GM12892 (cell line): ENCODE measurements around the gene NR4A1.

Experiments used
- DNase-seq: peaks from one replicate; pipeline ENCODE4 v3.0.0; 2011; ENCODE audit not compliant: insufficient read length
- FAIRE-seq: peaks from 2 replicates; lab custom pipeline; 2011; peaks lifted over from hg19 to GRCh38; lab: Jason Lieb, UNC
- POLR2A ChIP-seq: IDR thresholded peaks from 2 replicates; pipeline ENCODE4 v1.6.1; 2011; ENCODE audit warnings: low read depth, low read length, control low read depth
- POLR2AphosphoS5 ChIP-seq: IDR thresholded peaks from 2 replicates; pipeline ENCODE4 v1.6.1; 2011; ENCODE audit warnings: low read depth, low read length, control low read depth
- TAF1 ChIP-seq: IDR thresholded peaks from 2 replicates; pipeline ENCODE4 v1.6.1; 2011; ENCODE audit warnings: low read depth, mild to moderate bottlenecking, control low read depth, low read length, borderline replicate concordance

NR4A1 gene

DNA sequence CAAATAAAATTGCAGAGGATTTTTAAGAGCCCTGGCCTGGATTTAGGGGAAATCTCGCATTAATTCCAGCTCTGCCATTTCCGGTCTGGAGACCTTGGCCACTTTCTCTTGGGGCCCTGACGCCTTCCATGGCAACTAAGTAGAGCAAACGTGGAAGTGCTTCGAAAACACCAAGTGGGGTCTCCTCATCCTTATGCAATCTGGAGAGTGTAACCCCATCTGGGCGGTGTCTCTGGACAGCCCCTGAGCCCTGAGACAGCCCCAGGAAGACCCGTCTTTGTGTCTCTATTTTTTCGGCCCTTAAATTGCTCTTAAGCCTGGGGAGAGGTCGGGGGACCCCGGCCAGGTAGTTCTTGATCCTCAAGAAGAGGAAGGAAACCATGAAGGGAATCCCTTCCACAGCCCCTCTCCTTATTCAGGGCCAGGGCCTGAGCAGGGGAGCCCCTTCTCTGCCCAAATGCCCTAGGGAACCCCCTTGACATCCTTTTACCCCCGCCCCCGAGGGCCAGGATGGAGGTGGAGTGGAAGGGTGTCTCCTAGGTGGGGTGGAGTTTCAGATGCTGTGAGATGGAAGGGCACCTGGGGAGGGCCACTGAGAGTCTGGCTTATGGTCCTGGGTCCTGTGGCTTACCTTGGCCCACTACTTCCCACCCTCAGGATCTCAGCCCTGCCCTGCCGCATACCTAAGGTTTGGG is 17.6 kb upstream of the NR4A1 start:
- FAIRE-seq = no peak
- no peak for DNase-seq
- TF ChIP-seq TAF1 (no peak), POLR2AphosphoS5 (no peak), POLR2A (no peak)

DNA sequence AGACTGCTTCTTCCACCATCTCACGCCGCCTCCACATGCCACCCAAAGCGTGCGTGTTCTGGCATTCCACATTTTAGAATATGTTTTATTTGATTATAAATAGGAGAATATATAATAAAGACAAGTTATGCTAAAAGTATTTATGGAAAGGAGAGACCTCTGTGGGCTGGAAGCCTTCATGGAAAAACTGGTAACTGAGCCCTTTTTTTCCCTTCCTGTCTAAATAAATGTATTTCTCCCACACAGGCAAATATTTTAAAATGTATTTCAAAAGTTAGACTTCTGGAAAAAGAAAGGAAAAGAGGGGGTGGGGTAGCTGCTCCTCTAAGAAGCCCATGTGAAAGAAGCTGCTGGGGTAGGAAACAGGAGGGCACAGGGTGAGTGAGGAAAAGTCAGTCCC is 16.1 kb upstream of the NR4A1 start:
- no peak for DNase-seq
- FAIRE-seq = no peak
- no peak for TF ChIP-seq TAF1
- TF ChIP-seq POLR2A = no peak
- TF ChIP-seq POLR2AphosphoS5 = no peak

DNA sequence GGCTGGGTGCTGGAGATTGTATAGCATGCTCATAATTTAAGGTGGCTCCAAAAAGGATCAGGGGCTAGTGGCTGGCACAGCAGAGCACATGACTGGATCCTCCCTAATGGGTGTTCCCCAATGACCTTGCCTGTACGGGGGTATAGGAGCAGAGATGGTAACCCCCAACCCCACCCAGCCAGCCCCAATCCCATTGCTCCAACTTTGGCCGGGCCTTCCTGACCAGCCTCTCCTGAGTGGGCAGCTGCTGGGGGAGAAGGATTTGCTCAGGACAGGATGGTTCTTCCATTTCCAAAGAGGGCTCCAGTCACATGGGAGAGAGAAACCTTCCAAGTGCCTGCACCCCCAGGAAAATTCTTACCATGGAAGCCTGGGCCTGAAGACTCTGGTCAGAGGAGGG is 15.3 kb upstream of the NR4A1 start:
- FAIRE-seq = no peak
- no peak for DNase-seq
- no peak for TF ChIP-seq POLR2A
- TF ChIP-seq POLR2AphosphoS5 = no peak
- no peak for TF ChIP-seq TAF1

DNA sequence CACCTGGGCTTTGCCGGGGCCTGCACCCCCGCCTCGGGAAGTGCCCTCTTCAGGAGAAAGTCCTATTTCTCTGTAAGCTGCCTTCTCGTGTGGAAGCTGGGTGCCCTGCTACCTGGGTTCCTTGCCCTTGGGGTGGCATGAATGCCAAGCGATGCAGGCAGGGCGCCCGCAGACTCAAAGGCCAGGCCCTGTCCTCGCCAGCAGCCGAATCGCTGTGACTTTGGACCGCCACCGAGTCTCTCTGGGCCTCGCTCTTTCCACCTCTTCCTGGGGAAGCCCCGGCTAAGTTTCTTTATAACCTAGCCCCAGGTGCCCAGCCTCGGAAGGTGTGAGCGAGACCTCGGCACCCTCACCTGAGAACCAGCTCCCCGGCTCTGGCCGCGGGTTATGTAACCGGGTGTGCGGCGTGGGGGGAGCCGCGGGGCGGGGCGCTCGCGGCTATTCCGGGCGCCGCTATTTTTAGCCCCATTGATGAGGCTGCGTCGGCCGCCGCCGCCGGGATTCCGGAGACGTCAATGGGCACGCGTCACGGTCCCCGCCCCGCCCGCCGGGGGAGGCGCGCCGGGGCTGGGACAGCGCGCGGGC is 14.6 kb upstream of the NR4A1 start:
- FAIRE-seq = peak; percentile 58
- DNase-seq = peak; percentile 54
- TF ChIP-seq POLR2AphosphoS5 (no peak), TAF1 (no peak), POLR2A (no peak)

DNA sequence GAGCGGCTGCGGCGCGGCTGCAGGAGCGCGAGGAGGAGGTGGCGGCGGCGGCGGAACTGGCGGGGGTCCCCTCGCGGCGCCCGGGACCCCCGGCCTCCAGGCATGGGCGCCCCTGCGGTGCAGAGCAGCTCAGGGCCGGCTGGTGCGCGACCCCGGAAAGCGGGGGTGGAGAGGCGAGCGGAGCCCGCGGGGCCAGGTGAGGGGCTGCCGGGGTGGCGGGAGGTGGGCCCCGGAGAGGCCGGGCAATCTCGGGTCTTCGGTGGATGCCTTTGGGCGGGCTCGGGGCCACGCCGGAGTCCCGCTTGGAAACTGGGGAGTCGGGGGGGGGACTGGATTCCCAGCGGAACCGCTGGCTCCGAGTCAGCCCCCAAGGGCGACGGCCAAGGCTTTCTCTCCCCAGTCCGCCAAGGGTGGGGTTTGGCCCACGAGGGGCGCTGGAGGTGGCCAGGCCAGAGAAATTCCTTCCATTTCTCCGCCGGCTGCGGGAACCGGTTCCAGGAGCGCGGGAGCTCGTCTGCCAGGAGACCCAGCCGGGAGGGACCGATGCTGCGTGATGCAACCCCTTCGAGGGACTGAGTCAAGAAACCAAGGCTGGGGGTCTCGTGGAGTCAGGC is 13.9 kb upstream of the NR4A1 start:
- FAIRE-seq = no peak
- no peak for DNase-seq
- no peak for TF ChIP-seq POLR2AphosphoS5

DNA sequence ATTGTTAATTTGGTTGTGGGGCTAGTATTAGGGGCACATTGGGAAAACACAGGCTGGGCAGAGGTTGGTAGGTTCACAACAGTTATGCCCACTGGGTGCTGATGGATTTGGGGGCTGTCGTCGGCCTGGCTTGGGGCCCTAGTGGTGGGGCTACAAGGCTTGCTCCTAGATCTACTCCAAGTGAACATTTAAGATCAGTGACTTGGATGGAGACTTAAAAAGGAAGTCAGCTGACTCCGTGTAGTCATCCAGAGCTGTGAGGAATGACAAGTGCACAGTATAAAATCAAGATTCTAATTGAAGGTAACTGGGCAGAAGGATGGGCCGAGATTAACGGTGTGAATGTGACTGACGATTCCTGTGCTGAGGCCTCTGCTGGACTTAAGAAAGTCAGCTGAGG is 12.8 kb upstream of the NR4A1 start:
- no peak for TF ChIP-seq TAF1
- no peak for TF ChIP-seq POLR2A
- no peak for TF ChIP-seq POLR2AphosphoS5
- DNase-seq (no peak), FAIRE-seq (no peak)

DNA sequence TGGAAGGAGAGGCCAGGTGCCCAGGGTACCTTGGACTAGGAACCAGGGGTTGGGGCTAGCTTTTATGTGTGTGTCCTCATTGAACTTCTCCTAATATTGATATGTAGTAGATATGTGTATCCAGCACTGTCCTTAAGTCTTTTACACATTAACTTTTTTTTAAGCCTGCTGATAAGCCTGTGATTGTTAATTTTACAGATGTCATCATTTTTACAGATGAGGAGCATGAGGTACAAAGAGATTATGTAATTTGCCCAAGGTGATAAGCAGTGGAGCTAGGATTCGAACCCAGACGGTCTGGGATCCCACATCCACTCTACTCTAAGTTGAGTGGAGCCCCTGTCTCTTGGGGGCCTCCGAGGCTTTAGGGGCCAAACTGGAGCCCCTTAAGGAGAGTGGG is 10.2 kb upstream of the NR4A1 start:
- no peak for DNase-seq
- TF ChIP-seq POLR2A = no peak
- no peak for TF ChIP-seq TAF1
- no peak for TF ChIP-seq POLR2AphosphoS5
- FAIRE-seq = no peak

DNA sequence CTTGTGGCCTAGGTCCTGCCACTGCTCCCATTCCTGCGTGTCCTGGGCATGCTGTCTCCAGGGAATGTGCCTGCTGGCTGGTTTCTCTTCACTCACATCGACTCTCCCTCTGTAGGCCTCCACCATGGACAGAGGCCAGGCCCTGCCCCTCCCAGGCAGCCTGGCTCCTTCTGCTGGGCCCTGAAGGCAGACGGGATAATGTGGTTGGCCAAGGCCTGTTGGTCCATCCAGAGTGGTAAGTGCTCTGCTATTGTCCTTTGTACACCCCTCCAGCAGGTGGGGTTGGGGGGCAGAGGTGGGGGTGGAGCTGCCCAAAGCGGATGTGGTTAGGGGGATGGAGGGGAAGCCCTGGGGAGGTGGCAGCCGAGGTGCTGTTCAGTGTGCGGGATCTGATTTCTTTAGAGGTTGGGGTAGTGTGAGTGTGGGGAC is 9.5 kb upstream of the NR4A1 start:
- TF ChIP-seq TAF1 = no peak
- TF ChIP-seq POLR2AphosphoS5 = no peak
- TF ChIP-seq POLR2A = no peak
- no peak for DNase-seq
- FAIRE-seq = no peak

DNA sequence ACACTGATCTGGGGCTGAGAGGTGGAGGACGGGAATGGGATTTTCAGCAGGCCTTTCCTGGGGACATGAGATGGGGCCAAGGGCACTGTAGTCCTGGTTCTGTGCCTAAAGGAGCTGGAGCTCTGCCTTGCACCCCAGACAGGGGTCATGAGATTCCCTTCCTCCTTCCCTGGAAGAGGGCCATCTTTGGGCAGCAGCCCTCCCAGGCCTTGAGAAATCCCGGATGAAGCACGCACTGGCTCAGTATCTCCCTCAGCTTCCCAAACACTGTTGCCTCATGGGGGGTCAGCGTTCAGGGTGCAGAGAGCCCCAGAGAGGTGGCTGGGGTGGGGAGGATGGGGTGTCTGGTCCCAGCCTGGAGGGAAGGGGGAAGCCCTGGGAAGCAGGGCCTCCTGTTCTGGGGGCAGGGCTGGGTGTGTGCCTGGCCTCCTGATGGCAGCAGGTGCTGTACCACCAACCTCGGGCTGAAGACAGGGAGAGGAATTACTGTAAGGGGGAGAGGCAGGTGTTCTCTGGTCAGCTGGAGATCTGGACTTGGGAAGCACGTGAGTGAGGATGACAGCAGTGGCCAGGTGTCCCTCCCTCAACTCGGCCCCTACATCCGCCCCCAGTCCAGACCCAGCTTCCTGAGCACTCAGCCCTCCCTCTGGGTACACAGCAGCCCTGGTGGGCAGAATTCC is 8.4 kb upstream of the NR4A1 start:
- DNase-seq = no peak
- FAIRE-seq = no peak
- TF ChIP-seq POLR2AphosphoS5 = no peak
- no peak for TF ChIP-seq TAF1
- no peak for TF ChIP-seq POLR2A

DNA sequence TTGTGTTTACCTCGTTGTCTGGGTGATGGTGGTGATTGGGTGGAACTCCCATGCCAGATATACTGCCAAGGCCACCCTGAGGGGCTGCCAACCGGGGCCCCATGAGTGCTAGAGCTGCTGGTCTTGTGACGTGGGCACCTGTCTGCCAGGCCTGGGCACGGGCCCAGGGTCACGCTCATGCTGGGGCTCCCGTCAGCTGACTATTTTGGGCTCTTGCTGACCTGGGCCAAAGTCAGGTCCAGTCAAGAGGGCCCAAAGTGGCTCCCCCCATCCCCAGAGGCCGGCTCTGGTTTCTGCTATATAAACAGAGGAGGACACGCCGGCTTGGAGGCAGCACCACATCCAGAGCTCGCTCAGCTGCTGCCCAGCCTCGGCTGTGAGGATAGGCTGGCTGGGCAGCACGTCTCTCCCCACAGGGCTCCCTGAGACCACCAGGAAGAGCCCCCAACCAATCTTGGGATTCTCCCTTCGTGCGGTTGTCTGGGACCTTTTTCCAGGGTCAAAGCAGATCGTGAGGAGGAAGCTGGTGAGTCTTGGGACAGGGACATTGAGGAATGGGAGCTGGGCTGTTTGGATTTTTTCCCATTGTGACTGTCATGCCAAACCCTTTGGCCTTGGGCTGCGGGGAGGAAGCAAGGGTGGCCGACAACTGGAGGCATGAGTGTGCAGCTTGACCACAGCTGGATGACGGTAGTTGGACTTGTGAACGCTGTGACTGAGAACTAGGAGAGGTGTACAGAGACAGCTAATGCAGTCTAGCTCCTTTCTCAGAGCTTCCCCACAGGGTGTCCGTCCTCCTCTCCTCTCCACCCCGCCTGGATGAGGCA is 7.6 kb upstream of the NR4A1 start:
- TF ChIP-seq TAF1 (no peak), POLR2AphosphoS5 (no peak), POLR2A (no peak)
- no peak for DNase-seq

More for the DNA sequence above, 7.6 kb upstream of the NR4A1 start:
- FAIRE-seq = no peak
